ENCODE data around the gene CNNM1. TPM values are rescaled to one million over a fixed set of nuclear protein-coding genes. Genes with fewer than 3 reads are reported as not detected.

Gene CNNM1
- total and polyA plus RNA-seq, 4 donors: 1.6 to 7.5 (median 6.6) TPM

DNA sequence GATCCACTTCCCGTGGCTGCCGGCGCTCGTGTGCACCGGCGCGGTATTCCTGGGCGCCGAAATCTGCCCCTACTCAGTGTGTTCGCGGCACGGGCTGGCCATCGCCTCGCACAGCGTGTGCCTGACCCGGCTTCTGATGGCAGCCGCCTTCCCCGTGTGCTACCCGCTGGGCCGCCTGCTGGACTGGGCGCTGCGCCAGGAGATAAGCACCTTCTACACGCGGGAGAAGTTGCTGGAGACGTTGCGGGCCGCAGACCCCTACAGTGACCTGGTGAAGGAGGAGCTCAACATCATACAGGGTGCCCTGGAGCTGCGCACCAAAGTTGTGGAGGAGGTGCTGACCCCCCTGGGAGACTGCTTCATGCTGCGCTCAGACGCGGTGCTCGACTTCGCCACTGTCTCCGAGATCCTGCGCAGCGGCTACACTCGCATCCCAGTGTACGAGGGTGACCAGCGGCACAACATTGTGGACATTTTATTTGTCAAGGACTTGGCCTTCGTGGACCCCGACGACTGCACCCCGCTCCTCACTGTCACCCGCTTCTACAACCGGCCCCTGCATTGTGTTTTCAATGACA is 1.3 kb downstream of the CNNM1 start:
- 13% methylated on average over 40 of the region's 45 CpGs for WGBS (ENCODE audit: insufficient coverage)
- Histone ChIP-seq H3K4me3 (ENCODE audit: low read depth, low read length) (peak overlapping the region; percentile 27), H3K4me1 (ENCODE audit: control insufficient read depth, insufficient read depth, low read length) (peaks cover 19% of the 10 kb centered on the region), H3K27ac (ENCODE audit: low read depth, low read length) (no peak overlapping the region), H3K9me3 (ENCODE audit: control insufficient read depth, insufficient read depth, low read length) (no peaks in the 10 kb centered on the region), H3K36me3 (ENCODE audit: control insufficient read depth, insufficient read depth, low read length) (no peaks in the 10 kb centered on the region), H3K27me3 (ENCODE audit: control insufficient read depth, insufficient read depth, low read length) (peaks cover 22% of the 10 kb centered on the region)
- DNase-seq (ENCODE audit: low read depth in 4 of 6, low spot score in 6 of 6): peak in 2 of 6 donors; percentile 13 to 62

DNA sequence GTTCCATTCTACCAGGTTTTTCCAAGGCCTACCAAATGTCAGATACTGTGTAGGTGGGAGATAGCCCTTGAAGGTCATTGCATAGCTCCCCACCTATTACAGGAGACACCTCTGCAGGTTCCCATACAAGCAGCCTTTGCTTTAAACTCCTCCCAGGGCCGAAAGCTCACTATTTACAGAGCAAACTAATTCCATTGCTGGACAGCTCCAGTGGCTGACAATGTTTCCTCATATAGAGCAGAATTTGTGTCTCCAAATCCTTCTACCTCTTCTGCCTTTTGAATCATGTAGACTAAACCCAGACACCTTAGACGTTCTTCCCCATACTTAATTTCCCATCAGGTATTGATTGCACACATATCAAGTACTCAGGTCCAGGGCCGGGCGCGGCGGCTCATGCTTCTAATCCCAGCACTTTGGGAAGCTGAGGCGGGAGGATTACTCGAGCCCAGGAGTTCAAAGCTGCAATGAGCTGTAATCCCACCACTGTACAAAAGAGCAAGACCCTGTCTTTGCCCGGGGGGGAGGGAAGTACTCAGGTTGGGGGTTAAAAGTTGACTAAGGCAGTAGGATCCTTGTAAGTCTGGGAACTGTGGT is 2.1 kb downstream of the CNNM1 start:
- H3K4me1 ChIP-seq (ENCODE audit: control insufficient read depth, insufficient read depth, low read length): peaks cover 19% of the 10 kb centered on the region
- H3K9me3 ChIP-seq (ENCODE audit: control insufficient read depth, insufficient read depth, low read length): no peaks in the 10 kb centered on the region
- DNase-seq (ENCODE audit: low read depth in 4 of 6, low spot score in 6 of 6): no peak
- peaks cover 22% of the 10 kb centered on the region for H3K27me3 ChIP-seq (ENCODE audit: control insufficient read depth, insufficient read depth, low read length)
- H3K4me3 ChIP-seq (ENCODE audit: low read depth, low read length): no peak overlapping the region
- WGBS (ENCODE audit: insufficient coverage): 84% methylated on average over 8 of the region's 9 CpGs
- no peak overlapping the region for H3K27ac ChIP-seq (ENCODE audit: low read depth, low read length)
- no peaks in the 10 kb centered on the region for H3K36me3 ChIP-seq (ENCODE audit: control insufficient read depth, insufficient read depth, low read length)

DNA sequence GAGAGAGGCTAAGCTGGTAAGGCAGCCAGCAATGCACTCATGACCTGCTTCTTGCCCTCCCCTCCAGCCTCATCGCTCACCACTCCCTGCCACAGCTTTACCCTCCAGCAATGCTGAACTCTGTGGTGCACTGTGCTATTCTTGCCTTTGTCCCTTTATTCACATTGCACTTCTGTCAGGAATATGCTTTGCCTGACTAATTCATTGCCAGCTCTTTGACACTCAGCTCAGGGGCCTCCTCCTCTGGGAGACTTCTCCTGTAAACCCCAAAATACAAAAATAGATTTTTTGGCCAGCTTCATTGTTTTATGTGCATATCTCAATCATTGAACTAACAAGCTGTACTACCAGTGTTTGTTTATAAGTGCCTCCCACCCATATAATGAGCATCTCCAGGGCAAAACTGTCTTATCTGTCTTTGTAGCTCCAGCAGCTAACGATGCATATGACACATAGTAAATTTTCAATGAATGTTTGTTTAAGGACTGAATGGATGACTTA is 8.2 kb downstream of the CNNM1 start:
- Histone ChIP-seq H3K27me3 (ENCODE audit: control insufficient read depth, insufficient read depth, low read length) (no peaks in the 10 kb centered on the region), H3K4me3 (ENCODE audit: low read depth, low read length) (no peak overlapping the region), H3K27ac (ENCODE audit: low read depth, low read length) (no peak overlapping the region), H3K9me3 (ENCODE audit: control insufficient read depth, insufficient read depth, low read length) (no peaks in the 10 kb centered on the region), H3K36me3 (ENCODE audit: control insufficient read depth, insufficient read depth, low read length) (no peaks in the 10 kb centered on the region), H3K4me1 (ENCODE audit: control insufficient read depth, insufficient read depth, low read length) (peaks cover 8% of the 10 kb centered on the region)
- DNase-seq (ENCODE audit: low read depth in 4 of 6, low spot score in 6 of 6): peak in 2 of 6 donors; percentile 5 to 30
- WGBS (ENCODE audit: insufficient coverage): 11% methylated on average over 1 of the region's 2 CpGs

DNA sequence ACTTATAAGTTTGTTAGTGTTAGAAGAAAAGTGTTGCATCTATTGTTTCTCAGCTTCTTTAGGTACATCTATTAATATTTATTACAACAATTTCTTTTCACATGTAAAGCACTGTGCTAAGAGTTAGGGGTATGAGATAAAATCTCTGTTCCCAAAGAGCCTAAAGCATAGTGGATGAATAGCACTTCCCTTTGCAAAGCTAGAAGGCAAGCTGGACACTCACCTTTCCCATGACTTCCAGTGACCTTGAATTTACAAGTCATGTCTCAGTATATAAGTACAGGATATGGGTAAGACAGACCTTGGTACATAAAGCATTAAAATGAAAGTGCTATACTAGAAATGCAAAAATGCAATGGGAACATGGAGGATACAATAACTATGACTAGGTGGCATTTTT is 8.7 kb downstream of the CNNM1 start:
- Histone ChIP-seq H3K27ac (ENCODE audit: low read depth, low read length) (no peak overlapping the region), H3K4me3 (ENCODE audit: low read depth, low read length) (no peak overlapping the region), H3K4me1 (ENCODE audit: control insufficient read depth, insufficient read depth, low read length) (peaks cover 8% of the 10 kb centered on the region), H3K36me3 (ENCODE audit: control insufficient read depth, insufficient read depth, low read length) (no peaks in the 10 kb centered on the region), H3K9me3 (ENCODE audit: control insufficient read depth, insufficient read depth, low read length) (no peaks in the 10 kb centered on the region), H3K27me3 (ENCODE audit: control insufficient read depth, insufficient read depth, low read length) (no peaks in the 10 kb centered on the region)
- DNase-seq (ENCODE audit: low read depth in 4 of 6, low spot score in 6 of 6): no peak

DNA sequence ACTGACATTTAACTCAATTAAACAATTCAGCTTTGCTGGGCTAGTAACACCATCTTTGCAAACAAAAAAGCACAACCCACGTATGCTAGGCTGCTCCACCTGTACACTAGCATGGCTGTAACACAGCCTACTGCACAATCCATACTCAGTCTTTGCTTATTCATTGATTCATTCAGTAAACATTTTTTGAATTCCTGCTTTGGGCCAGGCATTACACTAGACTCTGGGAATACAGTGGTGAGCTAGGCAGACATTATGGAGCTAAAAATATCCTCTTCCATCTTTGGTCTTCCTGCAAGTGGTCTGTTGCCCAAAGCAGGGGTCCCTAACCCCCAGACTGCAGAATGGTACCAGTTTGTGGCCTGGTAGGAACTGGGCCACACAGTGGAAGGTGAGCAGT is 9.9 kb downstream of the CNNM1 start:
- Histone ChIP-seq H3K36me3 (ENCODE audit: control insufficient read depth, insufficient read depth, low read length) (no peaks in the 10 kb centered on the region), H3K4me3 (ENCODE audit: low read depth, low read length) (no peak overlapping the region), H3K27ac (ENCODE audit: low read depth, low read length) (no peak overlapping the region), H3K27me3 (ENCODE audit: control insufficient read depth, insufficient read depth, low read length) (no peaks in the 10 kb centered on the region), H3K9me3 (ENCODE audit: control insufficient read depth, insufficient read depth, low read length) (no peaks in the 10 kb centered on the region), H3K4me1 (ENCODE audit: control insufficient read depth, insufficient read depth, low read length) (peaks cover 8% of the 10 kb centered on the region)
- DNase-seq (ENCODE audit: low read depth in 4 of 6, low spot score in 6 of 6): no peak
- WGBS (ENCODE audit: insufficient coverage): 46% methylated on average over 1 of the region's 1 CpG

DNA sequence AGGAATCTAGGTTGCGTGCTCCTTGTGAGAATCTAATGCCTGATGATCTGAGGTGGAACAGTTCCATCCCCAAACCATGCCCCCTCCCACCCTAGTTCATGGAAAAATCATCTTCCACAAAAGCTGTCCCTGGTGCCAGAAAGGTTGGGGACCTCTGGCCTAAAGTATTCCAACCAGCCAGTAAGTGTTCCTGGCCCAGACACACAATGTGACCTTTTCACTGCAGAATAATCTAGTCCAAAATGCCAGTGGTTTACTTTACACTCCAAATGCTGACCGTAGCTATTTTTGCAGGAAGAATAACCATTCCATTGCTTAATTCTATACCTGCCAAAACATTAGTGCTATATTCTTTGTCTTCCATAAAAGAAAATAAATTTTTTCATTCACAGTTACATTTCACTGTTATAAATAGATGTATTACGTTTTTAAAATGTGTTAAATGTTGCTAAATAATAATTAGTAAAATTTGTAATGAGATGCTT is 10.4 kb downstream of the CNNM1 start:
- no peaks in the 10 kb centered on the region for H3K27me3 ChIP-seq (ENCODE audit: control insufficient read depth, insufficient read depth, low read length)
- no peaks in the 10 kb centered on the region for H3K36me3 ChIP-seq (ENCODE audit: control insufficient read depth, insufficient read depth, low read length)
- no peak for DNase-seq (ENCODE audit: low read depth in 4 of 6, low spot score in 6 of 6)
- H3K4me1 ChIP-seq (ENCODE audit: control insufficient read depth, insufficient read depth, low read length): peaks cover 8% of the 10 kb centered on the region
- H3K4me3 ChIP-seq (ENCODE audit: low read depth, low read length): no peak overlapping the region
- no peaks in the 10 kb centered on the region for H3K9me3 ChIP-seq (ENCODE audit: control insufficient read depth, insufficient read depth, low read length)
- WGBS (ENCODE audit: insufficient coverage): 100% methylated on average over 1 of the region's 3 CpGs
- no peak overlapping the region for H3K27ac ChIP-seq (ENCODE audit: low read depth, low read length)

DNA sequence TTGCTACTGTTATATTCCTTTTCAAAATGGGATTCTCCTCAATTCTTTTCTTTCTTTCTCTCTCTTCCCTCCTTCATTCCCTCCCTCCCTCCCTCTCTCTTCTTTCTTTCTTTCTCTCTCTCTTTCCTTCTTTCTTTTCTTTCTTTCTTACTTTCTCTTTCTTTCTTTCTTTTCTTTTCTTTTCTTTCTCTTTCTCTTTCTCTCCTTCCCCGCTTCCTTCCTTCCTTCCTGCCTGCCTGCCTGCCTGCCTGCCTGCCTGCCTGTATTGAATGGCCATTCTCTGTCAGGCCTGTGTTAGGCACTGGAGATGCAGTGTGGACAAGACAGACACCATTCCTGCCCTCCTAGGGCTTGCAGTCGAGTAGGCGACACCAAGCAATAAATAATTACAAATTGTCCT is 11.5 kb downstream of the CNNM1 start:
- no peaks in the 10 kb centered on the region for H3K36me3 ChIP-seq (ENCODE audit: control insufficient read depth, insufficient read depth, low read length)
- H3K4me1 ChIP-seq (ENCODE audit: control insufficient read depth, insufficient read depth, low read length): peaks cover 8% of the 10 kb centered on the region
- no peak for DNase-seq (ENCODE audit: low read depth in 4 of 6, low spot score in 6 of 6)
- H3K27ac ChIP-seq (ENCODE audit: low read depth, low read length): no peak overlapping the region
- WGBS (ENCODE audit: insufficient coverage): no CpG with 5 or more reads among the region's 3 CpGs
- no peak overlapping the region for H3K4me3 ChIP-seq (ENCODE audit: low read depth, low read length)
- H3K27me3 ChIP-seq (ENCODE audit: control insufficient read depth, insufficient read depth, low read length): no peaks in the 10 kb centered on the region
- H3K9me3 ChIP-seq (ENCODE audit: control insufficient read depth, insufficient read depth, low read length): no peaks in the 10 kb centered on the region

DNA sequence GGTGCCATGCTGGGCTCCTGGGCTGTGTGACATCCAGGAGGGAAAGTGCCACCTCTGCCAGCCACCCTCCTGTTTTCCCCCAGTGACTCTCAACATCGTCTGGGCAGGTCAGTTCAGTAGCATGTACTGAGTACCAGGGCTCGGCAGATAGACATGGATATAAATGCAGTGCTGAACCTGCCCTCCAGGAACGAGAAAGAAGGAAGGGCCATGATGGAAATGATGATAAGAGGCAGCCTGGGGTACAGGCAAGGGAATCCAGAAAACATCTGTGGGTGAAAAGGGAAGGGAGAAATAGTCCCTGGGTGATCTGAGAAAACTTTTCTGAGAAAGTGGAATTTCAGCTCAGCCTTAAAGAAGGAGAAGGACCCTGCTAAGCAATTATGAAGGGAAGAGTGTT is 12.1 kb downstream of the CNNM1 start:
- Histone ChIP-seq H3K36me3 (ENCODE audit: control insufficient read depth, insufficient read depth, low read length) (no peaks in the 10 kb centered on the region), H3K27me3 (ENCODE audit: control insufficient read depth, insufficient read depth, low read length) (no peaks in the 10 kb centered on the region), H3K4me3 (ENCODE audit: low read depth, low read length) (no peak overlapping the region), H3K4me1 (ENCODE audit: control insufficient read depth, insufficient read depth, low read length) (peaks cover 8% of the 10 kb centered on the region), H3K27ac (ENCODE audit: low read depth, low read length) (no peak overlapping the region), H3K9me3 (ENCODE audit: control insufficient read depth, insufficient read depth, low read length) (no peaks in the 10 kb centered on the region)
- DNase-seq (ENCODE audit: low read depth in 4 of 6, low spot score in 6 of 6): no peak
- WGBS (ENCODE audit: insufficient coverage): 74% methylated on average over 3 of the region's 3 CpGs

DNA sequence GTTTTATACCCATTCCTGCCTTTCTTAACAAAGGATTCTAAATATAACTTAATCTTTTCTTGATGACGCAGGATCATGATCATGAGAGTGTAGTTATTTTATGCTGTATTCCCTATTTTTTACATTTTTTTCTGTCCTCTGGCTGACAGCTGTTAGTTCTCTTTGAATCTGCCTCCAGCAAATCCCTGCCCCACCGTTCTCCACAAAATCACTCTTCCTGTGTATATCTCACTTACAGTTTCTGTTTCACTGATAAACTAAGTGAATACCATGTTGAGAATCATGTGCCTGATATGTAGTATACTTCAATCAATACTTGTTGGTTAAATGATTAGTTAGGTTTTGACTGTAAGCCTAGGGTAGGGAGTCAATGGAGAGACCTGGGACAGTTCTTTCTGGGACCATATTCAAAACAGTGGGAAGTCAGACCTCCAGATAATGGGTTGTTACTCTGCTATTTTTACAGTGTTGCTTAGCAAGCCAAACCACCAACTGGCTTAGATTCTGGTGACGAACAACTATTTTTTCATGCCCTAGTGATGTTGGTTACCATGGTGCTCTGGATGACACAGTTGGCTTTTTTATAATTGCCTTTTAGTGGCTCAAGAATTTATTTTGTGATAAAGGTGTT is 12.8 kb downstream of the CNNM1 start:
- Histone ChIP-seq H3K4me3 (ENCODE audit: low read depth, low read length) (no peak overlapping the region), H3K4me1 (ENCODE audit: control insufficient read depth, insufficient read depth, low read length) (peaks cover 8% of the 10 kb centered on the region), H3K27ac (ENCODE audit: low read depth, low read length) (no peak overlapping the region), H3K9me3 (ENCODE audit: control insufficient read depth, insufficient read depth, low read length) (no peaks in the 10 kb centered on the region), H3K36me3 (ENCODE audit: control insufficient read depth, insufficient read depth, low read length) (no peaks in the 10 kb centered on the region), H3K27me3 (ENCODE audit: control insufficient read depth, insufficient read depth, low read length) (no peaks in the 10 kb centered on the region)
- no CpG with 5 or more reads among the region's 3 CpGs for WGBS (ENCODE audit: insufficient coverage)
- peak in 3 of 6 donors; percentile 13 to 64 (median 62) for DNase-seq (ENCODE audit: low read depth in 4 of 6, low spot score in 6 of 6)

DNA sequence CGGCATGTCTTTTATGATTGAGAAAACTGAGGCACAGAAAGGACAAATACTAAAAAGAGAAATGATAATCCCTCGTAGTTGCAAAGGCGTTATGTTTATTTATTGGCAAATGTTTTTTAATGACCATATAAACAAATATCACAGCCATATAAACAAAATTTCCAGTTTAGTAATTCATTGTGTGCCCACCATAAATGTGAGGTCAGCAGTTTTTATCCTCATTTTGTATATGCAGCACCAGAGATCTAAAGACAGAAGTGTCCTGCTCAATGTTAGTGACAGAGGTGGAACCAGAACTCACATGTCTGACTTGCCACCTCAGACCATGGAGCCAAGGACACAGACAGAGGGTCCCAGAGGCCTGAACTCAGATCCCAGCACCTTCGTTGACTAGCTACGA is 14.1 kb downstream of the CNNM1 start:
- peaks cover 3% of the 10 kb centered on the region for H3K4me1 ChIP-seq (ENCODE audit: control insufficient read depth, insufficient read depth, low read length)
- WGBS (ENCODE audit: insufficient coverage): 100% methylated on average over 3 of the region's 5 CpGs
- no peak for DNase-seq (ENCODE audit: low read depth in 4 of 6, low spot score in 6 of 6)
- no peak overlapping the region for H3K27ac ChIP-seq (ENCODE audit: low read depth, low read length)
- no peak overlapping the region for H3K4me3 ChIP-seq (ENCODE audit: low read depth, low read length)
- H3K27me3 ChIP-seq (ENCODE audit: control insufficient read depth, insufficient read depth, low read length): no peaks in the 10 kb centered on the region
- no peaks in the 10 kb centered on the region for H3K9me3 ChIP-seq (ENCODE audit: control insufficient read depth, insufficient read depth, low read length)
- H3K36me3 ChIP-seq (ENCODE audit: control insufficient read depth, insufficient read depth, low read length): no peaks in the 10 kb centered on the region

Data from spinal cord (tissue), 10 donors.